ENCODE data around the gene DLG1. TPM values are rescaled to one million over a fixed set of nuclear protein-coding genes. Genes with fewer than 3 reads are reported as not detected.

The DLG1 gene
- total RNA-seq, 1 experiment from 2014 or later: 127 TPM

DNA sequence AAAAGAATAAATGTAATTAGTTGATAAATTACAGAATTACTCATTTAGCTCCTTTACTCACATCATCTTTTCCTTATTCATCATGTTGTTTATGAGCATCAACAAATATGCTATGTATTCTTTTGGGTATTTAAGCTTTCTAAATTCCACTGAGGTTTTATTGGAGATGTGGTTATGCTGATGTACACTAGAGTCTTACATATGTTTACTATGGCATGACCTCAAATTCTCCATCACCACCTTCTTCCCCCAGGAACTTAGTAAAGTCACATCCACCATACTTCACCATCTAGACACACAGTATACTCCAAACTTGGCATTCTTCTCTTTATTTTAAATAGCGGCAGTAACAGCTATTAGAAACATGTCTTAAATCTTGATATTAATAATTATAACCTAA is 194.6 kb downstream of the DLG1 start:
- H3K4me1 Mint-ChIP-seq (ENCODE audit: low read depth, unreplicated experiment): no peaks in the 10 kb centered on the region
- TF ChIP-seq, protein P1, sequence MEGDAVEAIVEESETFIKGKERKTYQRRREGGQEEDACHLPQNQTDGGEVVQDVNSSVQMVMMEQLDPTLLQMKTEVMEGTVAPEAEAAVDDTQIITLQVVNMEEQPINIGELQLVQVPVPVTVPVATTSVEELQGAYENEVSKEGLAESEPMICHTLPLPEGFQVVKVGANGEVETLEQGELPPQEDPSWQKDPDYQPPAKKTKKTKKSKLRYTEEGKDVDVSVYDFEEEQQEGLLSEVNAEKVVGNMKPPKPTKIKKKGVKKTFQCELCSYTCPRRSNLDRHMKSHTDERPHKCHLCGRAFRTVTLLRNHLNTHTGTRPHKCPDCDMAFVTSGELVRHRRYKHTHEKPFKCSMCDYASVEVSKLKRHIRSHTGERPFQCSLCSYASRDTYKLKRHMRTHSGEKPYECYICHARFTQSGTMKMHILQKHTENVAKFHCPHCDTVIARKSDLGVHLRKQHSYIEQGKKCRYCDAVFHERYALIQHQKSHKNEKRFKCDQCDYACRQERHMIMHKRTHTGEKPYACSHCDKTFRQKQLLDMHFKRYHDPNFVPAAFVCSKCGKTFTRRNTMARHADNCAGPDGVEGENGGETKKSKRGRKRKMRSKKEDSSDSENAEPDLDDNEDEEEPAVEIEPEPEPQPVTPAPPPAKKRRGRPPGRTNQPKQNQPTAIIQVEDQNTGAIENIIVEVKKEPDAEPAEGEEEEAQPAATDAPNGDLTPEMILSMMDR (IDR thresholded peaks at IDR 0.05; ENCODE audit: unreplicated experiment): no peak
- intact Hi-C loops (cut with micrococcal nuclease; ENCODE audit: unreplicated experiment): no loop called here
- H3K4me3 Mint-ChIP-seq (ENCODE audit: low read depth, unreplicated experiment): no peak overlapping the region
- DNase-seq: no peak
- BruUV-seq (replicated peaks): no TSS peak
- peaks cover 27% of the 10 kb centered on the region for H3K36me3 Mint-ChIP-seq (ENCODE audit: insufficient read depth, unreplicated experiment)
- H3K27ac Mint-ChIP-seq (ENCODE audit: unreplicated experiment): no peak overlapping the region
- no peaks in the 10 kb centered on the region for H3K27me3 Mint-ChIP-seq (ENCODE audit: unreplicated experiment)
- CTCF ChIA-PET: interaction anchor here (0.6 kb wide), 1 partner anchor 637 kb away, joined by 3 read pairs; no protein-coding TSS in a partner anchor
- H3K9me3 Mint-ChIP-seq (ENCODE audit: low read depth, unreplicated experiment): no peaks in the 10 kb centered on the region

- Mint-ChIP-seq H3K4me3 (ENCODE audit: low read depth, unreplicated experiment) (no peak overlapping the region), H3K27ac (ENCODE audit: unreplicated experiment) (no peak overlapping the region), H3K4me1 (ENCODE audit: low read depth, unreplicated experiment) (no peaks in the 10 kb centered on the region), H3K36me3 (ENCODE audit: insufficient read depth, unreplicated experiment) (peaks cover 22% of the 10 kb centered on the region), H3K9me3 (ENCODE audit: low read depth, unreplicated experiment) (no peaks in the 10 kb centered on the region), H3K27me3 (ENCODE audit: unreplicated experiment) (no peaks in the 10 kb centered on the region)
- BruUV-seq (replicated peaks): no TSS peak
- CTCF ChIA-PET: no interaction called here
- DNase-seq: no peak
- TF ChIP-seq, protein P1 (IDR thresholded peaks at IDR 0.05; ENCODE audit: unreplicated experiment): no peak
- intact Hi-C loops (cut with micrococcal nuclease; ENCODE audit: unreplicated experiment): no loop called here
Measured at GRCh38 chr3:197093871-197094270, 204.5 kb downstream of the DLG1 start.

- TF ChIP-seq, protein P1 (IDR thresholded peaks at IDR 0.05; ENCODE audit: unreplicated experiment): no peak
- H3K4me3 Mint-ChIP-seq (ENCODE audit: low read depth, unreplicated experiment): no peak overlapping the region
- no TSS peak for BruUV-seq (replicated peaks)
- intact Hi-C loops (cut with micrococcal nuclease; ENCODE audit: unreplicated experiment): no loop called here
- CTCF ChIA-PET: no interaction called here
- no peaks in the 10 kb centered on the region for H3K9me3 Mint-ChIP-seq (ENCODE audit: low read depth, unreplicated experiment)
- H3K4me1 Mint-ChIP-seq (ENCODE audit: low read depth, unreplicated experiment): no peaks in the 10 kb centered on the region
- H3K27ac Mint-ChIP-seq (ENCODE audit: unreplicated experiment): no peak overlapping the region
- H3K27me3 Mint-ChIP-seq (ENCODE audit: unreplicated experiment): no peaks in the 10 kb centered on the region
- DNase-seq: no peak
- peaks cover 9% of the 10 kb centered on the region for H3K36me3 Mint-ChIP-seq (ENCODE audit: insufficient read depth, unreplicated experiment)
Measured at GRCh38 chr3:197088370-197088769, 210.0 kb downstream of the DLG1 start.

DNA sequence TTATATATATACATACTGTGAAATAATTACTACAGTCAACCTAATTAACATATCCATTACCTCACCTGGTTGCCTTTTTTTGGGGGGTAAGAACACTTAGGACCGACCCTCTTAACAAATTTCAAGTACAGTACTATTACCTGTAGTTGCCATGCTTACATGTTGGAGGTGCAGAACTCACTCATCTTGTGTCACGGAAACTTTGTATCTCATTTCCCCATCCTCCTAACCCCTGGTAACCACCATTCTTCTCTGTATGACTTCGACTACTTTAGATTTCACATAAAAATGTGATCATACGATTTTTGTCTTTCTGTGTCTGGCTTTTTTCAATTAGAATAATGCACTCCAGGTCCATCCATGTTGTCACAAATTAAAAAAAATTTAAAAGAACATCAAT is 213.3 kb downstream of the DLG1 start:
- DNase-seq: no peak
- no peaks in the 10 kb centered on the region for H3K9me3 Mint-ChIP-seq (ENCODE audit: low read depth, unreplicated experiment)
- TF ChIP-seq, protein P1 (IDR thresholded peaks at IDR 0.05; ENCODE audit: unreplicated experiment): no peak
- no peaks in the 10 kb centered on the region for H3K27me3 Mint-ChIP-seq (ENCODE audit: unreplicated experiment)
- no peaks in the 10 kb centered on the region for H3K4me1 Mint-ChIP-seq (ENCODE audit: low read depth, unreplicated experiment)
- no peak overlapping the region for H3K4me3 Mint-ChIP-seq (ENCODE audit: low read depth, unreplicated experiment)
- no peak overlapping the region for H3K27ac Mint-ChIP-seq (ENCODE audit: unreplicated experiment)
- peaks cover 13% of the 10 kb centered on the region for H3K36me3 Mint-ChIP-seq (ENCODE audit: insufficient read depth, unreplicated experiment)
- intact Hi-C loops (cut with micrococcal nuclease; ENCODE audit: unreplicated experiment): no loop called here
- no TSS peak for BruUV-seq (replicated peaks)
- CTCF ChIA-PET: no interaction called here

Data from Calu3 (cell line).